Measurements from ENCODE around the gene DGKH. TPM values are rescaled to one million over a fixed set of nuclear protein-coding genes. Genes with fewer than 3 reads are reported as not detected.

DGKH gene
- total RNA-seq, 1 donor, result 8.7 TPM

GRCh38 chr13:42007844-42008243 lies 40.6 kb upstream of the DGKH start:
- H3K27ac ChIP-seq (ENCODE audit: low read depth, low read length), result no peak overlapping the region
- no peaks in the 10 kb centered on the region for H3K36me3 ChIP-seq (ENCODE audit: insufficient read depth, low read length)
- peaks cover 4% of the 10 kb centered on the region for H3K27me3 ChIP-seq (ENCODE audit: insufficient read depth, low read length)
- no peak overlapping the region for H2AFZ ChIP-seq (ENCODE audit: low read length)
- H3K79me2 ChIP-seq (ENCODE audit: insufficient read depth, low read length), result no peaks in the 10 kb centered on the region
- H3K4me3 ChIP-seq (ENCODE audit: insufficient read depth, low read length), result no peak overlapping the region
- H3K9me3 ChIP-seq (ENCODE audit: low read depth, low read length), result no peaks in the 10 kb centered on the region
- TF ChIP-seq, protein P1, sequence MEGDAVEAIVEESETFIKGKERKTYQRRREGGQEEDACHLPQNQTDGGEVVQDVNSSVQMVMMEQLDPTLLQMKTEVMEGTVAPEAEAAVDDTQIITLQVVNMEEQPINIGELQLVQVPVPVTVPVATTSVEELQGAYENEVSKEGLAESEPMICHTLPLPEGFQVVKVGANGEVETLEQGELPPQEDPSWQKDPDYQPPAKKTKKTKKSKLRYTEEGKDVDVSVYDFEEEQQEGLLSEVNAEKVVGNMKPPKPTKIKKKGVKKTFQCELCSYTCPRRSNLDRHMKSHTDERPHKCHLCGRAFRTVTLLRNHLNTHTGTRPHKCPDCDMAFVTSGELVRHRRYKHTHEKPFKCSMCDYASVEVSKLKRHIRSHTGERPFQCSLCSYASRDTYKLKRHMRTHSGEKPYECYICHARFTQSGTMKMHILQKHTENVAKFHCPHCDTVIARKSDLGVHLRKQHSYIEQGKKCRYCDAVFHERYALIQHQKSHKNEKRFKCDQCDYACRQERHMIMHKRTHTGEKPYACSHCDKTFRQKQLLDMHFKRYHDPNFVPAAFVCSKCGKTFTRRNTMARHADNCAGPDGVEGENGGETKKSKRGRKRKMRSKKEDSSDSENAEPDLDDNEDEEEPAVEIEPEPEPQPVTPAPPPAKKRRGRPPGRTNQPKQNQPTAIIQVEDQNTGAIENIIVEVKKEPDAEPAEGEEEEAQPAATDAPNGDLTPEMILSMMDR (IDR thresholded peaks at IDR 0.05; ENCODE audit: extremely low read depth, low read depth, low read length), result no peak
- DNase-seq (ENCODE audit: insufficient read length, low spot score, missing footprints), result peak; percentile 78
- H4K20me1 ChIP-seq (ENCODE audit: insufficient read depth, low read length), result no peaks in the 10 kb centered on the region
- peaks cover 18% of the 10 kb centered on the region for H3K4me1 ChIP-seq (ENCODE audit: insufficient read depth, low read length)
- H3K4me2 ChIP-seq (ENCODE audit: insufficient read depth, low read length), result peak overlapping the region; percentile 34

DNA sequence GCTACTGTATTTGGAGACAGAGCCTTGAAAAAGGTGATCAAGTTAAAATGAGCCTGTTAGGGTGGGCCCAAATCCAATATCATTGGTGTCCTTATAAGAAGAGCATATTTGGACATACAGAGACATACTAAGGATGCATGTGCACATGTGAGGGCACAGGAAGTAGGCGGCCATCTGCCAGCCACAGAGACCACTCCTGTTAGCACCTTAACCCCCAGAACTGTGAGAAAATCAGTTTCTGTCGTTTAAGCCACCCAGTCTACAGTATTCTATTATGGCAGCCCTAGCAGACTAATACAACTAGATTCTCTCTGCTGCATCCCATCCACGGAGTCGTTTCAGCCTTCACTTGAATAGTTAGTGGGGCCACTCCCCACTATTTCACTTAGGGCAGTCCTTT lies 39.4 kb upstream of the DGKH start:
- peaks cover 4% of the 10 kb centered on the region for H3K27me3 ChIP-seq (ENCODE audit: insufficient read depth, low read length)
- H3K36me3 ChIP-seq (ENCODE audit: insufficient read depth, low read length), result no peaks in the 10 kb centered on the region
- H4K20me1 ChIP-seq (ENCODE audit: insufficient read depth, low read length), result no peaks in the 10 kb centered on the region
- H3K27ac ChIP-seq (ENCODE audit: low read depth, low read length), result no peak overlapping the region
- H3K4me2 ChIP-seq (ENCODE audit: insufficient read depth, low read length), result no peak overlapping the region
- DNase-seq (ENCODE audit: insufficient read length, low spot score, missing footprints), result no peak
- peaks cover 18% of the 10 kb centered on the region for H3K4me1 ChIP-seq (ENCODE audit: insufficient read depth, low read length)
- H3K4me3 ChIP-seq (ENCODE audit: insufficient read depth, low read length), result no peak overlapping the region
- H3K9me3 ChIP-seq (ENCODE audit: low read depth, low read length), result no peaks in the 10 kb centered on the region
- TF ChIP-seq, protein P1 (IDR thresholded peaks at IDR 0.05; ENCODE audit: extremely low read depth, low read depth, low read length), result no peak
- no peaks in the 10 kb centered on the region for H3K79me2 ChIP-seq (ENCODE audit: insufficient read depth, low read length)
- no peak overlapping the region for H2AFZ ChIP-seq (ENCODE audit: low read length)

DNA sequence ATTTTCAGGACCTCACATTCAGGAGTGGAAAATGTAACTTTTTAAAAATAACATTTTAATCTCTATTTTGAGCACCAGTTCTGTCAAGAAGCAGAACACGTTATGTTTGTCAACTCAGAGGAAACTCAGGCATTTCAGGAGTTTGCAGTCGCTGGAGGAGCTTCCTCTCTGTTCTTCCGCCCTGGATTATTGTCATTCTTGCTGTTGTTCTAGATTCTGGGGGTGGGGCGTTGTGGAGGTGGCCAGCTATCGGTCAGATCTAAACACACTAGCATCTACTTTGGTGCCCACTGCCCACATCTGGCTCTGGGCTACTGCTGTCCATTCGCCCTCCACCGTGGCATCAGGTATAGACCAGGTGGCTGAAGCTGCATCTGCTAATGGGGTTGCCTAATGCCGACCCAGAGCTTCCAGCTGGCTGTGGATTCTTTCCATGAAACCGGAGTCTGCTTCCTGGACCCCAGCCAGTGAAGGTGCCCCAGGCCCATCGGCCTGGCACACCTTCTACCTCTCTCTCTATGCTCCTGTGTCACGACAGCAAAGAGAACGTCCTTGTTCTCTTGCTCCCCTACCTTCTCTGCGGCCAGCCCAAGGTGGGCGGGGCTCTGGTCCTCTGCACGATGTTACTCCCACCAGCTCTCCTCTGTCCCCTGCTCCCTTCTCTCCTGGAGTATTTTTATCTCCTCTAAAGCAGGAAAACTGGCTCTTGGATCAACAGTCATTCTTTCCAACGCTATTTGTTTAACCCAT lies 36.7 kb upstream of the DGKH start:
- Histone ChIP-seq H2AFZ (ENCODE audit: low read length) (peak overlapping the region; percentile 86), H4K20me1 (ENCODE audit: insufficient read depth, low read length) (no peaks in the 10 kb centered on the region), H3K4me2 (ENCODE audit: insufficient read depth, low read length) (peak overlapping the region; percentile 86)

DNA sequence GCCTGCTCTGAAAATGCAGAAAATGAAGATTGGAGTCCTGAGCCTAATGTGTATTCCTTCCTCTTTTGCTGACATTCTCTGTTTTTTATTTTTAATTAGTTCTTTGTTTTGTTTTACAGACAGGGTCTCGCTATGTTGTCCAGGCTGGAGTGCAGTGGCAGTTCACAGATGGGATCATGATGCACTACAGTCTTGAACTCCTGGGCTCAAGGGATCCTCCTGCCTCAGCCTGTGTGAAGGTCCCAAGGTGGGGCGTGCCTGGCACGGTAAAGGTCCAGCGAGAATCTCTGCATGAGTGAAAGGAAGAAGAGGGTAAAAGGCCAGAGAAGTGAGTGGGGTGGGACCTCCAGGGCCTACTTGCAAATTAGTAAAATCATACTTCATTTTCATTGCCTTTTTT lies 34.3 kb upstream of the DGKH start:
- no peaks in the 10 kb centered on the region for H3K9me3 ChIP-seq (ENCODE audit: low read depth, low read length)
- no peak overlapping the region for H3K4me2 ChIP-seq (ENCODE audit: insufficient read depth, low read length)
- no peak overlapping the region for H2AFZ ChIP-seq (ENCODE audit: low read length)
- peaks cover 8% of the 10 kb centered on the region for H3K27me3 ChIP-seq (ENCODE audit: insufficient read depth, low read length)
- H3K4me1 ChIP-seq (ENCODE audit: insufficient read depth, low read length), result peaks cover 8% of the 10 kb centered on the region
- no peak for DNase-seq (ENCODE audit: insufficient read length, low spot score, missing footprints)
- no peaks in the 10 kb centered on the region for H3K36me3 ChIP-seq (ENCODE audit: insufficient read depth, low read length)
- H4K20me1 ChIP-seq (ENCODE audit: insufficient read depth, low read length), result no peaks in the 10 kb centered on the region
- H3K27ac ChIP-seq (ENCODE audit: low read depth, low read length), result no peak overlapping the region
- no peaks in the 10 kb centered on the region for H3K79me2 ChIP-seq (ENCODE audit: insufficient read depth, low read length)
- TF ChIP-seq, protein P1 (IDR thresholded peaks at IDR 0.05; ENCODE audit: extremely low read depth, low read depth, low read length), result no peak
- no peak overlapping the region for H3K4me3 ChIP-seq (ENCODE audit: insufficient read depth, low read length)

More for the DNA sequence above, 36.7 kb upstream of the DGKH start:
- Histone ChIP-seq H3K4me1 (ENCODE audit: insufficient read depth, low read length) (peaks cover 18% of the 10 kb centered on the region), H3K79me2 (ENCODE audit: insufficient read depth, low read length) (no peaks in the 10 kb centered on the region), H3K36me3 (ENCODE audit: insufficient read depth, low read length) (no peaks in the 10 kb centered on the region), H3K4me3 (ENCODE audit: insufficient read depth, low read length) (peak overlapping the region; percentile 65), H3K27me3 (ENCODE audit: insufficient read depth, low read length) (peaks cover 4% of the 10 kb centered on the region), H3K27ac (ENCODE audit: low read depth, low read length) (no peak overlapping the region), H3K9me3 (ENCODE audit: low read depth, low read length) (no peaks in the 10 kb centered on the region)
- TF ChIP-seq, protein P1 (IDR thresholded peaks at IDR 0.05; ENCODE audit: extremely low read depth, low read depth, low read length), result no peak
- DNase-seq (ENCODE audit: insufficient read length, low spot score, missing footprints), result no peak
